ENCODE results near the gene PLEKHA6. TPM values are rescaled to one million over a fixed set of nuclear protein-coding genes. Genes with fewer than 3 reads are reported as not detected.
"Not testable (repeated sequence)": the region's sequence is repeated elsewhere in the genome, so short reads cannot be mapped to it uniquely, and the experiment has no call there.

Gene PLEKHA6
- total and polyA plus RNA-seq, 2 of the 4 experiments (the other 2 are of a cell fraction): 8.2 to 19.9 TPM

GRCh38 chr1:204327870-204328269, 31.9 kb downstream of the PLEKHA6 start:
- H3K18ac ChIP-seq (ENCODE audit: low read depth, low read length); H3K9me1 ChIP-seq (ENCODE audit: insufficient read depth, low read length); H3K4me2 ChIP-seq (ENCODE audit: low read depth, low read length); H3K27ac ChIP-seq (ENCODE audit: insufficient read depth, low read length); DNase-seq; H3K36me3 ChIP-seq (ENCODE audit: control insufficient read depth, insufficient read depth, low read length); H2AFZ ChIP-seq (replicated peaks; ENCODE audit: low read length, poor library complexity); dilution Hi-C loops (cut with HindIII; ENCODE audit: low sequenced_read_pairs, unreplicated experiment); H4K5ac ChIP-seq (ENCODE audit: low read depth, low read length); H3K9ac ChIP-seq (ENCODE audit: low read depth, low read length); ATAC-seq (ENCODE audit: low read depth); H2BK120ac ChIP-seq (ENCODE audit: low read depth, low read length); CTCF ChIA-PET; BruUV-seq (replicated peaks); H2AK5ac ChIP-seq (ENCODE audit: low read depth, low read length); H4K91ac ChIP-seq (ENCODE audit: insufficient read depth, low read depth, low read length); H3K9me3 ChIP-seq (ENCODE audit: control insufficient read depth, insufficient read depth, low read length); H2AK9ac ChIP-seq (replicated peaks; ENCODE audit: low read depth, low read length, poor library complexity); H3K4me3 ChIP-seq (ENCODE audit: insufficient read depth, low read depth, low read length); H3K56ac ChIP-seq (ENCODE audit: extremely low read depth, insufficient read depth, low read length); intact Hi-C loops (cut with micrococcal nuclease); H3K23ac ChIP-seq (ENCODE audit: low read depth, low read length); H3K27me3 ChIP-seq (ENCODE audit: control insufficient read depth, insufficient read depth, low read length); H4K8ac ChIP-seq (ENCODE audit: low read depth in 2 of 2, low read length in 2 of 2); in situ Hi-C loops (cut with MboI; ENCODE audit: low sequenced_read_pairs); H3K14ac ChIP-seq (replicated peaks; ENCODE audit: low read depth, low read length); H2BK15ac ChIP-seq (ENCODE audit: low read depth, low read length); H2BK20ac ChIP-seq (ENCODE audit: low read depth, low read length); H3K79me1 ChIP-seq (ENCODE audit: low read depth in 1 of 2, low read length in 2 of 2); H2BK5ac ChIP-seq (ENCODE audit: low read depth, low read length, poor library complexity, severe bottlenecking); POLR2A ChIA-PET (ENCODE audit: unreplicated experiment); H3K4ac ChIP-seq (ENCODE audit: low read depth, low read length); H4K20me1 ChIP-seq (ENCODE audit: insufficient read depth, low read length): not testable (repeated sequence)
- WGBS, 2 experiments (ENCODE audit: extremely low coverage in 2 of 2, insufficient read length in 1 of 2): no CpG with 5 or more reads among the region's 3 CpGs
- H3K4me1 ChIP-seq (ENCODE audit: control insufficient read depth, insufficient read depth, low read length): peaks cover 16% of the 10 kb centered on the region

Data from IMR-90 (cell line).